Hepatic stellate cell (primary cell): ENCODE measurements around the gene PCED1A.
"Not testable (repeated sequence)": the region's sequence is repeated elsewhere in the genome, so short reads cannot be mapped to it uniquely, and the experiment has no call there.

Experiments
- DNase-seq: peaks from one replicate; pipeline ENCODE4 v3.0.0; 2011; ENCODE audit warnings: low spot score

PCED1A gene

DNA sequence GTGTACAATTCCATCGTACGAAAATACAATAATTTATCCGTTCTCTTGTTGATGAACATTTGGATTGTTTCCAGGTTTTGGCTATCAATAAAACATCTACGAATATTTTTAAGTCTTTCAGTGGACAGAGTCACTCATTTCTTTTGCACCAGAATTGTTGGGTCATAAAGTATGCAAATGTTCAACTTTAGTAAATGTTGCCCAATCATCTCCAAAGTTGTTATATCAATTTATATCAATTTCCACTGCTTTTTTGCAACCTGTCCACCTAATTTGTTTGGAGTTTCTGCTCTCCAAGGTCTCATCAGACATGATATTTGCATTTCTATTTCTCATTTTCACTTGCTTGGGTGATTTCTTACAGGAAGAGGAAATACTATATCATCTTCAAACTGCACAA lies 13.8 kb downstream of the PCED1A start:
- no peak for DNase-seq

DNA sequence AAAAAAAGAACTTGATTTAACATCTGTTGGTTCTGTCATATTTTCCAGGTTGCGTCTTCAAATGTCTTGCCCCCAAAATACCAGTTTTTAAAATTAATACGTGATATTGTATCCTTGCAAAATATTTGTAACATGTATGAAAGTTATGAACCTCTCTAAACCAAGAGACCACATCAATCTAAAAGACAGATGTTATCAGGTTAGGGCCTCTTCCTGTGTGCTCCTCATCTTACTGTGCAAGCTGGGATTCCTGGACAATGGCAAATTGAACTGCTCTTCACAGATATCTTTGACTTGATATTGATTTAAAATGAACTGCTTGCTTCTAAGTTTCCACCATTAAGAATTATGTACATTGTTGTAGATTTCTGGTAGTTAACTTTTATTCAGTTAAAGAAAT lies 14.7 kb downstream of the PCED1A start:
- no peak for DNase-seq

DNA sequence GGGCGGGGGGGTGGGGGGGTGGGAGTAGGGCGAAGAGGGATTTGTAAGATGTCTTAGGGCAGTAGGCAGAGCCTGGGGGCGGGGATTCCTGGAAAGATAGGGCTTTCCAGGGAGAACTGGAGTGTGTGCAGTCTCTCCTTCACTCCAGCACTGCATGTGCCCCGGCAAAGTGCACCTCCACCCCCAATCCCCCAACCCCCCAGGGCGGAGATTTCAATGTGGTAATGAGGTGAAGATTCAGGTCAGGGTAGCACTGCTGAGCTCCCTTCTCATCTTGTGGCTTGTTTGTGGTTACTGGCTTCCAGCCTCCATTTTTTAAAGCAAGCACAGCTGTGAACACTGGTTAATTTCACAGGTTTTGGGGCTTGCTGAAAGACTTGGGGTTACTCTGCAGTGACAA lies 18.4 kb downstream of the PCED1A start:
- DNase-seq: no peak

DNA sequence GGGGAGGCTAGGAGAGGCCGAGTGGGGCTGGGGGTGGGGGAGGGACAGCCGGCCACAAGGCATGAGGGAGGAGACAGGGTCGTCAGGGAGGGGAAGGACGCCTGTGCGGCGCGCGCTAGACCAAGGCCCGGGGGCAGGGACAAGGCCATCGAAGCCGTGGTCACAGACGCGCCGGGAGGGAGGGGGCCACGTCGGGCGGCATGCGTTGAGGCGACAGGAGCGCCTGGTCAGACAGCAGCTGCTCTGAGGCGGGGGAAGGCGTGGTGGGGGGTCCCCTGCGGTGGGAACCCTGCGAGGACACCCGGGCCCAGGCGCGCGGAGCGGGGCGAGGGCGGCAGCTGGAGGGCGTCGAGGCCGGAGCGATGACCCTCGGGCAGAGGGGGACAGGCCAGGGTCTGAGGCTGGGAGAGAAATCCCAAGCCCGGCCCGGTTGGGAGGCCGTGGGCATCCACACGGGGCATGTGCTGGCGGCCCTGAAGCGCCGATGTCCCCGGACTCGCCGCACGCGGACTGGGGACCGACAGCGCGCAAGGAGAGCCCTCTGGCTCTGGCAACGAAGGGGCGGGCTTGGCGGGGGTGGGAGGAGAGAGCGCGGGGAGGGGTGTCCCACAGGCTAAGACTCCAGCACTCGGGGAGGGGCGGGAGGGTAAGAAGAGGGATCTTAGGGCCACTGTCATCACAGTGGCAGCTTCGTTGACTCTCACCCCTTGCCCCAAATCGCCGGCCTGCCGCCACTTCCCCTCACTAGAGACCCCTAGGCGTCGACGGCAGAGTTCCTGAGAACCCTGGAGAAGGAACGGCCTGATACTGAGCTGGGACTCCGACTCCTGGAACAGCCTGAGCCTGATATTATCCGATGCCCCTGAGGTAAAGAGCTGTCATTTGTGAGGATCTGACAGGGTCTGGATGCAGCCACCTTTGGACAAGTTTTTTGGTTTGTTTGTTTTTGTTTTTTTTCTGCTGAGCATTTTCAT lies 19.3 kb downstream of the PCED1A start:
- peak; percentile 29 for DNase-seq

DNA sequence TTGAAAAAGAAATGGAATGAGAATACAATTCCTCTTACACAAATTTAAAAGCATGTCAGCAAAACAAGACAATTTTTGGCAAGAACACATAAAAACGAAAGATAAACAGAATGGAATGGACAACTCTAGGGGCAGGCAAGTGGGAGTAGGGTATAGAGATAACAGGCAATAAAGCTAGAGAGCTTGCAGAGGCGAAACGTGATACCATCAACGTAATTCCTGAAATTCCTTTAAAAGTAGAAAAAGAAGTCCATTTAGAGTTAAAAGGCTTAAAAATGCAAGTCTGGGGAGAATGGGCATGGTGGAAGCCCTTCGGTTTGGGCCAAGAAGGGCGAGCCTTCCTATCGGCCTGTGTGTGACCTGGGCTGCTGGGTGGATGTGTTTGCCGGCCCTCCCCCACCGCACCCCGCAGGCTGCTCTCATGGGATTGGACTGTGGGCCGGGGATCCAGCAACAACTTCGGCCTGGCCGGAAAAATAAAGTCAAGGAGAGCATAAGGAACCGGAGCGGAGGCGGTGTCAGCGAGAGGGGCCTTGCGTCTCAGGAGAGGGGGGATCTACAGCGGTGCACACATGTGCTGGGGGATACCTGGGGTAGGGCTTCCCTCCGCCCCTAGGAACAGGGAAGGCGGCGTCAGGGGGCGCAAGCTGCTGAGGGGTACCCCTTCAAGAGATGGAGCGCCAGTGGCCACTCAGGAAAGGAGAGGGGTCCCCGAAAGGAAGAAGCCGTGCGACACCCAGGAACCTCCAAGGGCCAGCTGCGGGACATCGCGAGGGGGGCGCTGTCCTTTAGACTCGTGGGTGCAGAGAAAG lies 20.2 kb downstream of the PCED1A start:
- DNase-seq: peak; percentile 82

DNA sequence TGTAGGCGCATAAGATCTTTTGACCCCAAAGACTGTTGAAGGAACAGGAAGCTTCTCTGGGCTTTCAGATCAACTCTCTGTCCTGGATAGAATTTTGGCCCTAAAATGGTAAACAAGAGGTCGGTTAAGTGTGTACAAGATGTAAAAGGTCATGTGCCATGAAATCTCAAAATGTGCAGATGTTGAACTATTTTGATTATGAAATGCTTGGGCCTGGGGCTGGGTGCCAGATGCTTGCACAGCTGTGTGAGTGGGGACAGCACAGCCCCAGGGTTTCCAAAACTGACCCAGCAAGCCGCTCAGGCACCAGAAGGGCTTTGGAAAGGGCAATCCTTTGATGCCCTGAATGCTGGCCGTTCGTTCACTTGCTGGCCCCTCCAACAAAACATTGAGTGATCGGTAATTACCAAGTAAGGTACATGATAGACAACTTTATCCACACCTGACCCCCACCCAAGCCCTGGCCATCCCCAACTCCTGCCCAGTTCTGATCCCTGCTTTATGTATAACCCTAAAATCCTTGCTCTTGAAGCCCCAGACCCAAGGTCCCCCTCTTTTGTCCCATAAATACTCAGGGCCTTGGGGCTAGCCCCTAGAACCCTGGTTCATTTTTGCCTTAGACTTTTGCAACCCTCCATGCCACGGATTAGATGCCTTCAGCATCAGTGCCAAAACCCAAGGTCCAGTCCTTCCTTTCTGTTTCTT lies 22.4 kb downstream of the PCED1A start:
- DNase-seq: no peak

DNA sequence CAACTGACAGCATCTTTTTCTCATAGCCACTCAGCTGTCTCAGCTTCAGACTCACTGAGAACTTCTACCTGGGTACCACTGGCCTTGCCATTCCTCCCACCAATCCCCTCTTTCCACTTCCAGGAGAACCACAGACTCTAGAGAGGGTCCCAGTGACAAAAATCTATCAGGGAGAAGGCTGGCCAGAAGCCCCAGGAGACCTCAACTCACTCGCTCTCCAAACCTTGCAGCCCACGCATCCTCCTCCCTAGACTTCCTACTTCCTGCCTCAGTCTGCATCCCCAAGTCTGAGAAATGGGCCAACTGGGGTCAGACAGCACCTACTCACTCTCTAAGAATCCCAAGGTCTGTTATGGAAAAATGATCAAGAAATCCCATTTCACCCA lies 23.1 kb downstream of the PCED1A start:
- no peak for DNase-seq

DNA sequence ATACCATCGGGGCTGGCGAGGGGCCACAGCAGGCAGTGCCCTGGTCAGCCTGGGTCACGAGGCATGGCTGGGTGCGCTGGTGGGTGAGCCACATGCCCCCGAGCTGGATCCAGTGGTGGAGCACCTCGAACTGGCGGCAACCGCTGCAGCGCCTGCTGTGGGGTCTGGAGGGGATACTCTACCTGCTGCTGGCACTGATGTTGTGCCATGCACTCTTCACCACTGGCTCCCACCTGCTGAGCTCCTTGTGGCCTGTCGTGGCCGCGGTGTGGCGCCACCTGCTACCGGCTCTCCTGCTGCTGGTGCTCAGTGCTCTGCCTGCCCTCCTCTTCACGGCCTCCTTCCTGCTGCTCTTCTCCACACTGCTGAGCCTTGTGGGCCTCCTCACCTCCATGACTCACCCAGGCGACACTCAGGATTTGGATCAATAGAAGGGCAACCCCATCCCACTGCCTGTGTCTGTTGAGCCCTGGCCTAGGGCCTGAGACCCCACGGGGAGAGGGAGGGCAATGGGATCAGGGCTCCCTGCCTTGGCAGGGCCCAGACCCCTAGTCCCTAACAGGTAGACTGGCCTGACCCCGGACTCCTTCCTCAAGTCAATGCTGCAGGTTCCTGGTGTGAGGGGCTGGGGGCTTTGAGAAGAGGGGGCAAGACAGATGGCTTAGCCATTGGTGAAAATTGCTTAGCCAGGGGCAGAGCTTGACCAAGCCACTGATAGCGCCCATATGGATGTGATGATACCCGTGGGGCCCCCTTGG lies 23.7 kb downstream of the PCED1A start:
- DNase-seq: no peak

DNA sequence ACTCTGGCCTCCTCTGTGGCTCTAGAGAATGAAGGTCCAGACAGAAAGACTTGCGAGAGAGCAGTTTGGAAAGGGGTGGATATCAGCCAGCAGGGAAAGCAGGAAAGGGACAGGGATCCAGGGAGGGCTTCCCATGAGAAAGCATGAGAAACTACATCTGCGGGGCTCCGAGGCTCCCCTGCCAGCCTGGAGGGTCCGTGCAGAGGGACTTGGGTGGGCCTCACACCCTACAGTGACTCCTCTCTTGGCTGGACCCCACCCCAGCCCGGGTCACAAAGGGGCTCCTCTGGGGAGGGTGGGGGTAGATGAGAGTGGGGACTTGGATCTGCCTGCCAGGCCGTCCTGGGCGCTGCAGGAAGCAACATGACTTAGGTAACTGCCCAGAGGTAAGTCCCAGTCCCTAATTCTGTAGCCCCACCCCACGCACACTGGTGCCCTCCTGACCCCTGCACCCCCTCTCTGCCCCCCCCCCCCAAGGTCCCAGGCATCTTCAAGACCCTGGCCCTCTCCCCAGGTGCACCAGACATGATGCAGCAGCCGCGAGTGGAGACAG lies 24.3 kb downstream of the PCED1A start, which contains the start of gene TMEM239:
Gene TMEM239, plus strand, starts transcription at position 335 of the 553 bp plus-strand sequence. Its CDS starts 191 bp downstream, at position 526.
- no peak for DNase-seq

DNA sequence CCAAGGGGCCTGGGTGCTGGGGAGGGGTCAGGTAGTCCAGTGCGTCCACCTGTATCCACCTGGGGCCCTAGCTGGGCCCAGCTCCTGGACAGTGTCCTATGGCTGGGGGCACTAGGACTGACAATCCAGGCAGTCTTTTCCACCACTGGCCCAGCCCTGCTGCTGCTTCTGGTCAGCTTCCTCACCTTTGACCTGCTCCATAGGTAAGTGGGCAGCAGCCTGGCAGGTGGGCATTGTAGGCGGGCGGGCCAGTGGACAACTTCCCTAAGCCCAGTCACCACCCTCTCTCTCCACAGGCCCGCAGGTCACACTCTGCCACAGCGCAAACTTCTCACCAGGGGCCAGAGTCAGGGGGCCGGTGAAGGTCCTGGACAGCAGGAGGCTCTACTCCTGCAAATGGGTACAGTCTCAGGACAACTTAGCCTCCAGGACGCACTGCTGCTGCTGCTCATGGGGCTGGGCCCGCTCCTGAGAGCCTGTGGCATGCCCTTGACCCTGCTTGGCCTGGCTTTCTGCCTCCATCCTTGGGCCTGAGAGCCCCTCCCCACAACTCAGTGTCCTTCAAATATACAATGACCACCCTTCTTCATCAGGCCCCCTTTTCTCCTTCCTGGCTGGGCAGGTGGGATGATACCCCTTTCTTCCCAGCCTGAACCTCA lies 25.1 kb downstream of the PCED1A start:
- DNase-seq: no peak

DNA sequence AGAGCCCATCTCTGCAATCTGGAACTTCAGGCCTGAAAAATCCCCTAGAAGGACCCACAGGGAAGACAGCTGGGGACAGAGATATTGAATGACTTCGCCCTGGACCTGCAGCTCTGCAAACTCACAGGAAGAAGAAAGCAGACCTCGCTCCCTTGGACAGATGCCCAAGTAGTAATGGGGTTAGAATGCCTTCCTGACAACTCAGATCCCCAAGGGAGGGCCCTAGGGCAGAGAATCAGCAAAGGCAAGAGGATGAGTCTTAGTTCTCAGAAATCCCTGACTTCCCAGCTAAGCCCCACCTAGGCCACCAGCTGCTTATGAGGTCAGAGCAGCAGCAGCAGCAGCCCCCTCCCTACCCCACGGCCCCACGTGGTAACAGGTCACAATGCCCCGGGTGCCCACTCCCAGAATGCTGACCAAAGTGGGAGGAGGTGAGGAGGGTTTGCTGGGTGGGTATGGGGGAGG lies 25.8 kb downstream of the PCED1A start, which contains the start of gene C20orf141:
Gene C20orf141, plus strand, starts transcription at position 401 of the 465 bp plus-strand sequence. CDS start 198 bp downstream, outside the sequence.
- DNase-seq: peak; percentile 97

DNA sequence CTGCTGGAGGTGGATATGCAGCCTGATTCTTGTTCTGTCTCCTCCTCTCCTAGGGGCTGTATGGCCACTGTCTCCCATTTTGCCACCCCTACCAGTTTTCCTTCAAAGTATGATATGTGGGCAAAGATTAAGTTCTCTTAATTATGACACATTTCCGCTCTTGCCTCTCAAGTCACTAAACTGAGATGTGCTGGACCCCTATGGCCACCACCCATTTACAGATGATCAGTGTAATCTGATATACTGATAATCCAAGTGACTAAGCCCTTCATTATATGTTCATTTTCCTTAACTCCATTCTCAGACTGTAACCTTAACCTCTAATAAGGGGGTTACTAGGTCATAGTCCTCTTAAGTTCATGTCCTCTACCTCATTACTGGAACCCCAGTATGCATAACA lies 26.4 kb downstream of the PCED1A start:
- DNase-seq: no peak

DNA sequence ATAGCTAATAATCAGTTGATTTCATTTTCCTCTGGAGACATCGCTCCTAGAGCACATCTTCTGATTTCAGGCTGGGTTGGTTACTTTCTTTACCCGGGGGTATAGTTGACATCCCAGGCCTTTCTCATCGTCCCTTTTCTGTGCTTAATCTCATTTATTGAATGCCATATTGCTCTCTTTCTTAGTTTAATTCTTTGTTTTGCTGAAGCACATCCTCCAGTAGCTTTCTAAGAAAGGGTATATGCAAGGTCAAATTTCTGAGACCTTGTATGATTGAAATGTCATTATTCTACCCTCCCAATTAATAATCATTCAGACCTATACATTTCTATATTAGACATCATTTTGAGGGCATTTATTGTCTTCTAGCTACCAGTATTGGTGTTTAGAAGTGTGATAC lies 28.3 kb downstream of the PCED1A start:
- no peak for DNase-seq

DNA sequence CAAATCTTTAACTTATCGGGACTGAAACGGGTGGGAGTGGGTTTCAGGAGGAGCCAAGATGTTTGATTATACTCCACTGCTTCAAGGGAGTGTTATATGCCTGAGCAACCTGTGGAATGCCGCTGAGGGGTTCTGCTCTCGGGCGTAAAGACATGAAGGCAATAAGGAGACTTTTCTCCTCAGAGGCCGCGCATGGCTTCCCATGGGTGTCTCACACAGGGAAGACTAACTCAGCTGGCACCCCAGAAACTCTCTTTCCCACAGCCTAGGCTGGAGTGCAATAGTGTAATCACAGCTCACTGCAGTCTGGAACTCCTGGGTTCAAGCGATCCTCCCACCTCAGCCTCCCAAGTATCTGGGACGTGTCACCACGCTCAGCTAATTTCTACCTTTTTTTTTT lies 30.8 kb downstream of the PCED1A start:
- no peak for DNase-seq

DNA sequence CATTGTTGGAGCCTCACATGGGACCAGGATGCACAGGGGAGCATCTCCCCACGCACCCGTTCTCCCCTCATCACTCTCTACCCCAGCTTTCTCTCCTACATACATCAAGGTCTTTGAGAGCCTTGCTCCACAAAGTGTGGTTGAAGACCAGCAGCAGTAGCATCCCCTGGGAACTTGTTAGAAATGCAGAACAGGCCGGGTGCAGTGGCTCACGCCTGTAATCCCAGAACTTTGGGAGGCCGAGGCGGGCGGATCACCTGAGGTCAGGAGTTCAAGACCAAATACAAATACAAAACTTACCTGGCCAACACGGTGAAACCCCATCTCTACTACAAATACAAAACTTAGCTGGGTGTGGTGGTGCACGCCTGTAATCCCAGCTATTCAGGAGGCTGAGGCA lies 32.5 kb downstream of the PCED1A start:
- DNase-seq: not testable (repeated sequence)

DNA sequence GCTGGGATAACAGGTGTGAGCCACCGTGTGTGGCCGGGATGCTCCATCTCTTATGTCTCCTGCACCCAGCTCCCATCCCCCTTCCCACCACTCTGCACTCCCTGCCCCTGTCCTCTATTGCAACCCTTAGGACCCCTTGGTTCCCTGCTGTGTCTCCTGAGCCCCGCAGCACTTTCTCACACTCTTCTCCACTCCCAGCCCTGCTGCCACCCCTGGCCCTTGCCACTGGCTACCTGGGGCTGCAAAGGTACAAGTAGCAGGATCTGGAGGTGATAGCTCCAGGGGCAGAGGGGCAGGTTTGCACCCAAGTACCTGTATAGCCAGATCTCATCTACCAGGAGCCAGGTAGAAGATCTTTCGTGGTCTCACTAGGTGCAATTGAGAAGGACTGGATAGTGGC lies 33.4 kb downstream of the PCED1A start:
- DNase-seq: no peak

DNA sequence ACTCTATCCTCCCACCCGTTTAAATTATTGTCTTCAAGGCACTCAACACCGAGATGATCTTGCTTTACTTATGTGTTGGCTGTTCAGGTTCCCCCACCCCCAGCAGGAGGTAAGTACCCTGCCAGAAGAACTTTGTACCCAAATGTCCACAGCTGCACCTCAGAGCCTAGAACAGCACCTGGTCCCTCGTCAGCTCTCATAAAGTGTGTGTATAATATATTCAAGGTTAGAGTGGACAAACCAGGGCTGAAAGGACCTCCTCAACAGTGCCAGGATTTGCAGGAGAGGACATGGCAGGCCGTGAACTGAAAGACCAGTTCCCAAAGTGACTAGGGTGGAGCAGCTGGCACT lies 34.1 kb downstream of the PCED1A start:
- no peak for DNase-seq

DNA sequence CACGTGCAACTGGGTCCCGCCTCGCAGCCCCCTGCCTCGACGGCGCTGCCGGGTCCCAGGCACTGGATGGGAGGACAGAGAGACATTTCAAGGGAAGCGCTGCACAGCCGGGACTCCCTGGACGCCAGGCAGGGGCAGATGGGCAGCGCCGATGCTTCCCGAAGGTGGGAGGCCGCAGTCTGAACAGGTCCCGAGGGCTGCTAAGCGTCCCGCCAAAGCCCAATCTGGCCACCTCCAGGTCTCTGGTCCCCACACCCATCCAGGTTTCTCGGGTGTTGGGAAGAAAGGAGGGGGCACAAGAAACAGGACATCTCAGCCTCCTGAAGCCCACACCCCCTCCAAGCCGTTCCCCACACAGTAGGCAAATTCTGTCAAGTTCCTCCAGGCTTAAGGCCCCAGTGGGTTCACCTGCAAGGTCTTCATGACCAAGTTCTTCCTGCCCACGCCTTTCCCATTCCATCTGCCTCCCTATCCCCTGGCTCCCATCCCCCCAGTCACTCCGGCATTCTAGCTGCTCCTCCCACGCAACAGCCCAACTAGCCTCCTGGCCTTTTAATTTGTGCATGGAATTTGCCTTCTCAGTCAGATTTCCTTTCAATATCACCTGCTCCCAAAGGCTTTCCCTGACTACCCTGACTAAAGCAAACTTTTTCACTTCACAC lies 34.6 kb downstream of the PCED1A start:
- no peak for DNase-seq

DNA sequence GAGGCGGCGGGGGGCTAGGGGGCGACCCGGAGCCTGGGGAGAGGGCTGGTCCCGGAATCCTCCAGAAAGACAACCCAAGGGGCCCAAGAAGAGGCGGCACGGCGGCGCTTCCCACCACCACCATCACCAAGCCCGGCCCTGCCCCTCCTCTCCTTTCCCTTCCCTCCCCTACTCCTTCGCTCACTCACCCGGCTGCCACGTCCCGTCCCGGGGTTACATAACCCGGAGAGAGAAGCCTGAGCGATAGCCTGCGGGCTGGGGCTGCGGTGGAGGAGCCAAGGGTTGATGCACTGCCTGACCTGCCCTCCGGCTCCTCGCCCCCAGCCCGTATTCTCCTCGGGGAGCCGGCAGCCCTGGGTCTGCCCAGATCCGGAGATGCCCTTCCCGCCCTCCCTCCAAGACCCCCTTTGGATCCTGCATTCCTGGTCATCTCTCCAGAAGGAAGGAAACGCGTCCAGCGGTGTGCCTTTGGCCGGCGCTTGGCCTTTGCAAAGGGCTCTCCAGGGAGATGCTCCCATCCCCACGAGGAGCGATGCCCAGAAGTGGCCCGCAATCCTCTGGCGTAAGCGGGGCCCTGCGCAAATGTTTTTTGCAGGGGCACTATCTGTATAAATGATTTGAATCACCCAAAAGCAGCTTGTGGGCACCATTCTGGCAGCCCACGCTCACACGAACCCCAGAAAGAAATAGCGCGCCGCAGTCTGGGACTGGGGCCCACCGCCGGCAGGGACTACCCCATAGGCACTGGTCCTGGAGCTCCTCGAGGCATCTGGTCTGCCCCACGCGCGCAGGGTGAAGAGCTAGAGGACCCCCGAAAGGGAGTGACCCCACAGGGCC lies 35.4 kb downstream of the PCED1A start:
- no peak for DNase-seq
